ENCODE data around the gene NOS3. TPM values are rescaled to one million over a fixed set of nuclear protein-coding genes. Genes with fewer than 3 reads are reported as not detected.

The NOS3 gene
- polyA plus RNA-seq, 1 experiment, result 1.3 TPM

- no peaks in the 10 kb centered on the region for H3K36me3 ChIP-seq (ENCODE audit: control insufficient read depth, insufficient read depth, low read length)
- no peak overlapping the region for H3K4me3 ChIP-seq (ENCODE audit: low read depth, low read length)
- peaks cover 2% of the 10 kb centered on the region for H3K27me3 ChIP-seq (ENCODE audit: control insufficient read depth, insufficient read depth, low read length)
- ChIA-PET CTCF (interaction anchor here (0.6 to 7.0 kb wide), 21 partner anchors 8 to 691 kb away, joined by 3 to 91 read pairs (median 4); partner anchors contain the start of genes ABCB8, ATG9B and NOS3), POLR2A (no interaction called here)
- TF ChIP-seq CTCF (IDR thresholded peaks at IDR 0.05; ENCODE audit: insufficient read depth, low read depth, low read length), result no peak
- no peak for DNase-seq (ENCODE audit: low read depth)
Measured at GRCh38 chr7:151012031-151012692, 21.3 kb downstream of the NOS3 start.

- POLR2A ChIA-PET, result no interaction called here
- CTCF ChIA-PET, result interaction anchor here (0.6 to 7.0 kb wide), 18 partner anchors 7 to 692 kb away, joined by 3 to 91 read pairs (median 4); partner anchors contain the start of gene ABCB8
- Histone ChIP-seq H3K27me3 (ENCODE audit: control insufficient read depth, insufficient read depth, low read length) (peaks cover 5% of the 10 kb centered on the region), H3K36me3 (ENCODE audit: control insufficient read depth, insufficient read depth, low read length) (no peaks in the 10 kb centered on the region), H3K4me3 (ENCODE audit: low read depth, low read length) (no peak overlapping the region)
- DNase-seq (ENCODE audit: low read depth), result no peak
- peak; percentile 75 for TF ChIP-seq CTCF (IDR thresholded peaks at IDR 0.05; ENCODE audit: insufficient read depth, low read depth, low read length)
Measured at GRCh38 chr7:151012911-151013347, 22.1 kb downstream of the NOS3 start.

- H3K36me3 ChIP-seq (ENCODE audit: control insufficient read depth, insufficient read depth, low read length), result no peaks in the 10 kb centered on the region
- no peak for DNase-seq (ENCODE audit: low read depth)
- CTCF ChIA-PET, result interaction anchor here (0.8 to 6.9 kb wide), 12 partner anchors 8 to 164 kb away, joined by 3 to 91 read pairs (median 4); no protein-coding TSS in a partner anchor
- H3K4me3 ChIP-seq (ENCODE audit: low read depth, low read length), result peak overlapping the region; percentile 34
- no peak for TF ChIP-seq CTCF (IDR thresholded peaks at IDR 0.05; ENCODE audit: insufficient read depth, low read depth, low read length)
- POLR2A ChIA-PET, result no interaction called here
- peaks cover 6% of the 10 kb centered on the region for H3K27me3 ChIP-seq (ENCODE audit: control insufficient read depth, insufficient read depth, low read length)
Measured at GRCh38 chr7:151013356-151013732, 22.5 kb downstream of the NOS3 start.

- Histone ChIP-seq H3K27me3 (ENCODE audit: control insufficient read depth, insufficient read depth, low read length) (peaks cover 9% of the 10 kb centered on the region), H3K4me3 (ENCODE audit: low read depth, low read length) (peak overlapping the region; percentile 34), H3K36me3 (ENCODE audit: control insufficient read depth, insufficient read depth, low read length) (no peaks in the 10 kb centered on the region)
- peak; percentile 25; the same call in 1 of the 2 replicates for TF ChIP-seq CTCF (IDR thresholded peaks at IDR 0.05; ENCODE audit: insufficient read depth, low read depth, low read length)
- ChIA-PET CTCF (interaction anchor here (0.8 to 6.9 kb wide), 10 partner anchors 9 to 102 kb away, joined by 3 to 91 read pairs (median 4); no protein-coding TSS in a partner anchor), POLR2A (interaction anchor here (0.6 kb wide), 1 partner anchor 229 kb away, joined by 3 read pairs; no protein-coding TSS in a partner anchor)
- peak; percentile 11 for DNase-seq (ENCODE audit: low read depth)
Measured at GRCh38 chr7:151013733-151014497, 23.1 kb downstream of the NOS3 start.

- POLR2A ChIA-PET, result no interaction called here
- Histone ChIP-seq H3K27me3 (ENCODE audit: control insufficient read depth, insufficient read depth, low read length) (peaks cover 17% of the 10 kb centered on the region), H3K4me3 (ENCODE audit: low read depth, low read length) (no peak overlapping the region), H3K36me3 (ENCODE audit: control insufficient read depth, insufficient read depth, low read length) (no peaks in the 10 kb centered on the region)
- no peak for TF ChIP-seq CTCF (IDR thresholded peaks at IDR 0.05; ENCODE audit: insufficient read depth, low read depth, low read length)
- DNase-seq (ENCODE audit: low read depth), result no peak
- CTCF ChIA-PET, result interaction anchor here (1.4 kb wide), 1 partner anchor 26 kb away, joined by 4 read pairs; no protein-coding TSS in a partner anchor
Measured at GRCh38 chr7:151014950-151015349, 24.1 kb downstream of the NOS3 start.
